Liver (tissue), 9 donors: ENCODE measurements around the gene IBA57. TPM values are rescaled to one million over a fixed set of nuclear protein-coding genes. Genes with fewer than 3 reads are reported as not detected.

Experiments
- DNase-seq: peaks from one replicate; pipeline ENCODE4 v3.0.0-alpha.2; 2017; ENCODE audit warnings: low spot score
- H3K27ac ChIP-seq, 2 donors: one replicate each; pipeline ENCODE4 v1.7.0; 2013; ENCODE audit warnings: inconsistent platforms in 2 of 2, low read length in 2 of 2, control low read depth in 1 of 2, low read depth in 1 of 2, mild to moderate bottlenecking in 1 of 2
- H3K27me3 ChIP-seq, 4 donors: one replicate each; pipeline versions ENCODE4 v1.6.1 to v1.7.0; 2013; ENCODE audit warnings: low read length in 3 of 4, inconsistent platforms in 1 of 4, mild to moderate bottlenecking in 1 of 4, moderate library complexity in 1 of 4; ENCODE audit not compliant: control insufficient read depth in 4 of 4, insufficient read depth in 4 of 4
- H3K36me3 ChIP-seq, 4 donors: one replicate each; pipeline versions ENCODE4 v1.6.1 to v1.7.0; 2013; ENCODE audit warnings: low read length in 3 of 4, mild to moderate bottlenecking in 3 of 4, low read depth in 1 of 4, moderate library complexity in 1 of 4; ENCODE audit not compliant: control insufficient read depth in 4 of 4, insufficient read depth in 3 of 4
- H3K4me1 ChIP-seq, 4 donors: one replicate each; pipeline versions ENCODE4 v1.6.1 to v1.7.0; 2013; ENCODE audit warnings: low read length in 3 of 4, mild to moderate bottlenecking in 3 of 4, moderate library complexity in 1 of 4; ENCODE audit not compliant: control insufficient read depth in 4 of 4, insufficient read depth in 4 of 4
- H3K4me3 ChIP-seq, 3 donors: one replicate each; pipeline versions ENCODE4 v1.6.1 to v1.7.0; 2013; ENCODE audit warnings: low read length in 3 of 3, control low read depth in 1 of 3, low read depth in 1 of 3, mild to moderate bottlenecking in 1 of 3
- H3K9ac ChIP-seq, 2 donors: one replicate each; pipeline ENCODE4 v1.7.0; 2013; ENCODE audit warnings: low read length in 2 of 2, mild to moderate bottlenecking in 2 of 2, moderate library complexity in 2 of 2, control low read depth in 1 of 2, low read depth in 1 of 2
- H3K9me3 ChIP-seq, 4 donors: one replicate each; pipeline versions ENCODE4 v1.6.1 to v1.7.0; 2013; ENCODE audit warnings: low read length in 3 of 4; ENCODE audit not compliant: control insufficient read depth in 4 of 4
- EGR1 ChIP-seq, 2 donors: IDR thresholded peaks; 2 replicates each; pipeline ENCODE4 v1.6.1; 2016 to 2018; ENCODE audit warnings: antibody characterized with exemption in 2 of 2, low read depth in 2 of 2
- FOXA1 ChIP-seq: IDR thresholded peaks from 2 replicates; pipeline ENCODE4 v1.6.1; 2016; ENCODE audit warnings: antibody characterized with exemption
- FOXA2 ChIP-seq: IDR thresholded peaks from 2 replicates; pipeline ENCODE4 v1.6.1; 2016; ENCODE audit warnings: antibody characterized with exemption
- GABPA ChIP-seq, 2 donors: IDR thresholded peaks in 1 of 2; conservative IDR thresholded peaks in 1 of 2; 2 replicates each; pipeline ENCODE4 v1.6.1; 2016; ENCODE audit warnings: antibody characterized with exemption in 2 of 2, mild to moderate bottlenecking in 1 of 2, moderate library complexity in 1 of 2
- HNF4A ChIP-seq, 2 donors: conservative IDR thresholded peaks; 2 replicates each; pipeline ENCODE4 v1.6.1; 2016; ENCODE audit warnings: antibody characterized with exemption in 2 of 2, mild to moderate bottlenecking in 2 of 2
- HNF4G ChIP-seq: IDR thresholded peaks from 2 replicates; pipeline ENCODE4 v1.6.1; 2016; ENCODE audit warnings: antibody characterized with exemption
- JUND ChIP-seq, 2 donors: IDR thresholded peaks; 2 replicates each; pipeline ENCODE4 v1.6.1; 2016; ENCODE audit warnings: antibody characterized with exemption in 2 of 2
- NR2F2 ChIP-seq: IDR thresholded peaks from 2 replicates; pipeline ENCODE4 v1.6.1; 2016; ENCODE audit warnings: antibody characterized with exemption
- RAD21 ChIP-seq, 2 donors: IDR thresholded peaks; 2 replicates each; pipeline ENCODE4 v1.6.1; 2016; ENCODE audit warnings: antibody characterized with exemption in 2 of 2, mild to moderate bottlenecking in 2 of 2
- RXRA ChIP-seq, 2 donors: IDR thresholded peaks; 2 replicates each; pipeline ENCODE4 v1.6.1; 2017 to 2018; ENCODE audit warnings: antibody characterized with exemption in 2 of 2, mild to moderate bottlenecking in 1 of 2
- SP1 ChIP-seq: IDR thresholded peaks from 2 replicates; pipeline ENCODE4 v1.6.1; 2018; ENCODE audit warnings: antibody characterized with exemption, mild to moderate bottlenecking
- TAF1 ChIP-seq: conservative IDR thresholded peaks from 2 replicates; pipeline ENCODE4 v1.6.1; 2016; ENCODE audit warnings: antibody characterized with exemption, mild to moderate bottlenecking
- YY1 ChIP-seq: IDR thresholded peaks from 2 replicates; pipeline ENCODE4 v1.6.1; 2016; ENCODE audit warnings: antibody characterized with exemption, mild to moderate bottlenecking
- WGBS: extraction: QIAGEN DNeasy Blood & Tissue Kit; methylation state at CpG from one replicate; pipeline ENCODE4 v1.1.7; 2013; 5-methylcytosine and 5-hydroxymethylcytosine counted together
- polyA plus RNA-seq, 2 donors: library from polyadenylated mRNA; stranded (reverse) in 1 of 2; unstranded in 1 of 2; fragments of 200-250 nt in 1 of 2; fragments of >200 nt in 1 of 2; fragmentation: Nextera tagmentation in 1 of 2; extraction: Ambion mirVana in 1 of 2; gene quantifications; one replicate each; pipeline versions ENCODE4 v1.2.1 to v1.2.3, GENCODE V29; 2013 to 2015
- total RNA-seq, 2 donors: library from RNA; depleted of rRNA; stranded (reverse); fragments of >200 nt; gene quantifications; one replicate each; pipeline ENCODE4 v1.2.3, GENCODE V29; 2014
- TF ChIP-seq, protein P1 (sequence below): IDR thresholded peaks from 2 replicates; pipeline ENCODE4 v1.6.1; 2016; ENCODE audit warnings: antibody characterized with exemption
- TF ChIP-seq, protein P2 (sequence below): fragments of 150-350 bp; IDR thresholded peaks from 2 replicates; pipeline ENCODE4 v1.5.1; 2017; ENCODE audit warnings: improper control_type of control experiment, low read depth, low read length; ENCODE audit not compliant: missing input control
- TF ChIP-seq, protein P3 (sequence below): IDR thresholded peaks from 2 replicates; pipeline ENCODE4 v1.6.1; 2016; ENCODE audit warnings: antibody characterized with exemption
- TF ChIP-seq, protein P4 (sequence below): IDR thresholded peaks from 2 replicates; pipeline ENCODE4 v1.6.1; 2016; ENCODE audit warnings: antibody characterized with exemption
- TF ChIP-seq, protein P5 (sequence below): IDR thresholded peaks from 2 replicates; pipeline ENCODE4 v1.6.1; 2016; ENCODE audit warnings: antibody characterized with exemption, mild to moderate bottlenecking
- donor health status: healthy.
- donor health status: healthy.
- donor health status: healthy.
- donor health status: healthy.
- donor health status: healthy.

The IBA57 gene
- total and polyA plus RNA-seq, 4 donors: 1.6 to 12.0 (median 8.4) TPM

DNA sequence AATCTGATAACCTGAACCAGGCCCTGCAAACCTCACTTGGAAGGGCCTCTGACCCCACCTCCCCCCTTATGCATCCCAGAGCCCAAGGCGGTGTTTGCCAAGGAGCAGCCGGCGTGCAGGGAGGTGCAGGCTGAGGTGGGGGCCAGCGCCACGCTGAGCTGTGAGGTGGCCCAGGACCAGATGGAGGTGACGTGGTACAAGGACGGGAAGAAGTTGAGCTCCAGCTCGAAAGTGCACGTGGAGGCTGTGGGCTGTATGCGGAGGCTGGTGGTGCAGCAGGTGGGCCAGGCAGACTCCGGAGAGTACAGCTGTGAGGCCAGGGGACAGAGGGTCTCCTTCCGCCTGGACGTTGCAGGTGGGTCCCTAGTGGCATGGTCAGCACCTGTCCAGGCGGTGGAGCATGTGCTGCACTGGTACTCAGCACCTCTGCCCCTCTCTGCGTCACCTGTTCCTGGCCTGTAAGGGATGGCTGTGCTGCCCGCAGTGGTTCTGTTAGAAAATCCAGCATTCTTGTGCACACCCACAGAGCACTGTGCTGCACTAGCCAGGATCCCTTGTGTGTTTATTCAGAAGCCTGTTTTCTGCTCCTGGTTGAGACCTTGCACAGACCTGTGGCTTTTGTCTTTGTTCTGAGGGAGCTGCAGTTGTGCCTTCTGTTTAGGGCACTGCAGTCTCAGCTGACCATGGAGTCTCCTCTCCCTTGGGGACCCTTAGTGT lies 53.8 kb downstream of the IBA57 start:
- Histone ChIP-seq H3K9me3 (peaks cover 0 to 2% (median under 1%) of the 10 kb centered on the region in 4 donors), H3K9ac (no peak overlapping the region), H3K27me3 (no peaks in the 10 kb centered on the region), H3K4me1 (no peaks in the 10 kb centered on the region), H3K36me3 (no peaks in the 10 kb centered on the region), H3K27ac (no peak overlapping the region), H3K4me3 (no peak overlapping the region)
- DNase-seq: no peak
- TF ChIP-seq, protein P1, sequence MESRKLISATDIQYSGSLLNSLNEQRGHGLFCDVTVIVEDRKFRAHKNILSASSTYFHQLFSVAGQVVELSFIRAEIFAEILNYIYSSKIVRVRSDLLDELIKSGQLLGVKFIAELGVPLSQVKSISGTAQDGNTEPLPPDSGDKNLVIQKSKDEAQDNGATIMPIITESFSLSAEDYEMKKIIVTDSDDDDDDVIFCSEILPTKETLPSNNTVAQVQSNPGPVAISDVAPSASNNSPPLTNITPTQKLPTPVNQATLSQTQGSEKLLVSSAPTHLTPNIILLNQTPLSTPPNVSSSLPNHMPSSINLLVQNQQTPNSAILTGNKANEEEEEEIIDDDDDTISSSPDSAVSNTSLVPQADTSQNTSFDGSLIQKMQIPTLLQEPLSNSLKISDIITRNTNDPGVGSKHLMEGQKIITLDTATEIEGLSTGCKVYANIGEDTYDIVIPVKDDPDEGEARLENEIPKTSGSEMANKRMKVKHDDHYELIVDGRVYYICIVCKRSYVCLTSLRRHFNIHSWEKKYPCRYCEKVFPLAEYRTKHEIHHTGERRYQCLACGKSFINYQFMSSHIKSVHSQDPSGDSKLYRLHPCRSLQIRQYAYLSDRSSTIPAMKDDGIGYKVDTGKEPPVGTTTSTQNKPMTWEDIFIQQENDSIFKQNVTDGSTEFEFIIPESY: no peak
- no peak for TF ChIP-seq HNF4G
- TF ChIP-seq GABPA (IDR thresholded peaks at IDR 0.05 in 1 of 2, conservative IDR thresholded peaks at IDR 0.05 in 1 of 2): no peak
- TF ChIP-seq, protein P2, sequence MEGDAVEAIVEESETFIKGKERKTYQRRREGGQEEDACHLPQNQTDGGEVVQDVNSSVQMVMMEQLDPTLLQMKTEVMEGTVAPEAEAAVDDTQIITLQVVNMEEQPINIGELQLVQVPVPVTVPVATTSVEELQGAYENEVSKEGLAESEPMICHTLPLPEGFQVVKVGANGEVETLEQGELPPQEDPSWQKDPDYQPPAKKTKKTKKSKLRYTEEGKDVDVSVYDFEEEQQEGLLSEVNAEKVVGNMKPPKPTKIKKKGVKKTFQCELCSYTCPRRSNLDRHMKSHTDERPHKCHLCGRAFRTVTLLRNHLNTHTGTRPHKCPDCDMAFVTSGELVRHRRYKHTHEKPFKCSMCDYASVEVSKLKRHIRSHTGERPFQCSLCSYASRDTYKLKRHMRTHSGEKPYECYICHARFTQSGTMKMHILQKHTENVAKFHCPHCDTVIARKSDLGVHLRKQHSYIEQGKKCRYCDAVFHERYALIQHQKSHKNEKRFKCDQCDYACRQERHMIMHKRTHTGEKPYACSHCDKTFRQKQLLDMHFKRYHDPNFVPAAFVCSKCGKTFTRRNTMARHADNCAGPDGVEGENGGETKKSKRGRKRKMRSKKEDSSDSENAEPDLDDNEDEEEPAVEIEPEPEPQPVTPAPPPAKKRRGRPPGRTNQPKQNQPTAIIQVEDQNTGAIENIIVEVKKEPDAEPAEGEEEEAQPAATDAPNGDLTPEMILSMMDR: no peak
- TF ChIP-seq HNF4A (conservative IDR thresholded peaks at IDR 0.05): no peak
- TF ChIP-seq EGR1 (IDR thresholded peaks at IDR 0.05; ENCODE audit: low read depth in 2 of 2): no peak
- TF ChIP-seq NR2F2: no peak
- TF ChIP-seq, protein P3, sequence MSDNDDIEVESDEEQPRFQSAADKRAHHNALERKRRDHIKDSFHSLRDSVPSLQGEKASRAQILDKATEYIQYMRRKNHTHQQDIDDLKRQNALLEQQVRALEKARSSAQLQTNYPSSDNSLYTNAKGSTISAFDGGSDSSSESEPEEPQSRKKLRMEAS: no peak
- no peak for TF ChIP-seq YY1
- TF ChIP-seq SP1: no peak
- TF ChIP-seq TAF1: no peak
- no peak for TF ChIP-seq JUND (IDR thresholded peaks at IDR 0.05)
- no peak for TF ChIP-seq FOXA1
- no peak for TF ChIP-seq FOXA2
- TF ChIP-seq, protein P4, sequence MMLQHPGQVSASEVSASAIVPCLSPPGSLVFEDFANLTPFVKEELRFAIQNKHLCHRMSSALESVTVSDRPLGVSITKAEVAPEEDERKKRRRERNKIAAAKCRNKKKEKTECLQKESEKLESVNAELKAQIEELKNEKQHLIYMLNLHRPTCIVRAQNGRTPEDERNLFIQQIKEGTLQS: no peak
- TF ChIP-seq RXRA (IDR thresholded peaks at IDR 0.05): no peak
- TF ChIP-seq RAD21 (IDR thresholded peaks at IDR 0.05): no peak
- TF ChIP-seq, protein P5, sequence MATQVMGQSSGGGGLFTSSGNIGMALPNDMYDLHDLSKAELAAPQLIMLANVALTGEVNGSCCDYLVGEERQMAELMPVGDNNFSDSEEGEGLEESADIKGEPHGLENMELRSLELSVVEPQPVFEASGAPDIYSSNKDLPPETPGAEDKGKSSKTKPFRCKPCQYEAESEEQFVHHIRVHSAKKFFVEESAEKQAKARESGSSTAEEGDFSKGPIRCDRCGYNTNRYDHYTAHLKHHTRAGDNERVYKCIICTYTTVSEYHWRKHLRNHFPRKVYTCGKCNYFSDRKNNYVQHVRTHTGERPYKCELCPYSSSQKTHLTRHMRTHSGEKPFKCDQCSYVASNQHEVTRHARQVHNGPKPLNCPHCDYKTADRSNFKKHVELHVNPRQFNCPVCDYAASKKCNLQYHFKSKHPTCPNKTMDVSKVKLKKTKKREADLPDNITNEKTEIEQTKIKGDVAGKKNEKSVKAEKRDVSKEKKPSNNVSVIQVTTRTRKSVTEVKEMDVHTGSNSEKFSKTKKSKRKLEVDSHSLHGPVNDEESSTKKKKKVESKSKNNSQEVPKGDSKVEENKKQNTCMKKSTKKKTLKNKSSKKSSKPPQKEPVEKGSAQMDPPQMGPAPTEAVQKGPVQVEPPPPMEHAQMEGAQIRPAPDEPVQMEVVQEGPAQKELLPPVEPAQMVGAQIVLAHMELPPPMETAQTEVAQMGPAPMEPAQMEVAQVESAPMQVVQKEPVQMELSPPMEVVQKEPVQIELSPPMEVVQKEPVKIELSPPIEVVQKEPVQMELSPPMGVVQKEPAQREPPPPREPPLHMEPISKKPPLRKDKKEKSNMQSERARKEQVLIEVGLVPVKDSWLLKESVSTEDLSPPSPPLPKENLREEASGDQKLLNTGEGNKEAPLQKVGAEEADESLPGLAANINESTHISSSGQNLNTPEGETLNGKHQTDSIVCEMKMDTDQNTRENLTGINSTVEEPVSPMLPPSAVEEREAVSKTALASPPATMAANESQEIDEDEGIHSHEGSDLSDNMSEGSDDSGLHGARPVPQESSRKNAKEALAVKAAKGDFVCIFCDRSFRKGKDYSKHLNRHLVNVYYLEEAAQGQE: no peak
- 92% methylated on average over 16 of the region's 16 CpGs for WGBS
